GM12864 (cell line): ENCODE measurements around the gene MZB1.
"Not testable (repeated sequence)": the region's sequence is repeated elsewhere in the genome, so short reads cannot be mapped to it uniquely, and the experiment has no call there.

Experiments used
- DNase-seq: peaks from one replicate; pipeline ENCODE4 v3.0.0-alpha.2; 2011; ENCODE audit warnings: low read depth
- H3K4me3 ChIP-seq: 2 replicates; pipeline ENCODE4 v1.5.1; 2011; ENCODE audit warnings: mild to moderate bottlenecking, low read depth, low read length, control low read depth
- TF ChIP-seq, protein P1 (sequence below): IDR thresholded peaks from 2 replicates; pipeline ENCODE4 v1.5.1; 2011; ENCODE audit warnings: low read depth, mild to moderate bottlenecking, moderate library complexity, low read length, control low read depth, inconsistent platforms; ENCODE audit errors: missing control alignments

MZB1 gene

DNA sequence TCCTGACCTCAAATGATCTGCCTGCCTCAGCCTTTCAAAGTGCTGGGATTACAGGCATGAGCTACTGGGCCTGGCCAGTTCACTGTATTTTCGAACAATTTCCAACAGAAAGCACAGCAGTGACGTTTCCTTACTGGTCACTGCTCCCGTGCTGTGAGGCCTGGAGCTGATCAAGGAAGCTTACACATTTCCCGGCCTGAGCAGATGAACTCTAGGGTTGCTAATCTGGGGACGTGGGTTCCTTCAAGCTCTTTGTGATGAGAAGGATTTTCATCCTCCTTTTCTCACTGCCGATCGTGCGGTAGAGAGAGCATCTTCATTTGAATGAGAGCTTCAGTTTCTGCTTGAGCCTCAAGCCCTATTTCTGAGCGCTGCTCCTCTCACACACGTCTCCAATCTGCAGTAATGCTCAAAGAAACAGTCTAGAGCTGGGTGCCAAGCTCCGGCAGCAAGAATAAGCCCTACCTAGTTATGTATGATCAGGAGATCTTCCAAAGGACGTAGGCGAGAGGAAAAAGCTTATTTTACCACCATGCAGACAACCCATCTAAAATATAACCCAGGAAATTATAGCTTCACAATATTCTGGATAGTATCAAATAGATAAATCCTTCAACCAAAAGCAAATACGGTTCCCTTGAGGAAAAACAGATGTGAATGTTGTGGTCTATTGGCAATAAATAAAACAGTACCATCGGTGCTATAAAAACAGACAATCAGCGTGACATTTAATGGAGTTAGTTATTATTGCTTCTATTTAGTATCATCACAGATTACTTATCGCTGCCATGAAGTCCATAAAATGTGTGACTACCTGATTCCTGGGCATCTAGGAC is 21.5 kb upstream of the MZB1 start:
- H3K4me3 ChIP-seq, result no peak overlapping the region
- no peak for DNase-seq
- TF ChIP-seq, protein P1, sequence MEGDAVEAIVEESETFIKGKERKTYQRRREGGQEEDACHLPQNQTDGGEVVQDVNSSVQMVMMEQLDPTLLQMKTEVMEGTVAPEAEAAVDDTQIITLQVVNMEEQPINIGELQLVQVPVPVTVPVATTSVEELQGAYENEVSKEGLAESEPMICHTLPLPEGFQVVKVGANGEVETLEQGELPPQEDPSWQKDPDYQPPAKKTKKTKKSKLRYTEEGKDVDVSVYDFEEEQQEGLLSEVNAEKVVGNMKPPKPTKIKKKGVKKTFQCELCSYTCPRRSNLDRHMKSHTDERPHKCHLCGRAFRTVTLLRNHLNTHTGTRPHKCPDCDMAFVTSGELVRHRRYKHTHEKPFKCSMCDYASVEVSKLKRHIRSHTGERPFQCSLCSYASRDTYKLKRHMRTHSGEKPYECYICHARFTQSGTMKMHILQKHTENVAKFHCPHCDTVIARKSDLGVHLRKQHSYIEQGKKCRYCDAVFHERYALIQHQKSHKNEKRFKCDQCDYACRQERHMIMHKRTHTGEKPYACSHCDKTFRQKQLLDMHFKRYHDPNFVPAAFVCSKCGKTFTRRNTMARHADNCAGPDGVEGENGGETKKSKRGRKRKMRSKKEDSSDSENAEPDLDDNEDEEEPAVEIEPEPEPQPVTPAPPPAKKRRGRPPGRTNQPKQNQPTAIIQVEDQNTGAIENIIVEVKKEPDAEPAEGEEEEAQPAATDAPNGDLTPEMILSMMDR, result no peak

DNA sequence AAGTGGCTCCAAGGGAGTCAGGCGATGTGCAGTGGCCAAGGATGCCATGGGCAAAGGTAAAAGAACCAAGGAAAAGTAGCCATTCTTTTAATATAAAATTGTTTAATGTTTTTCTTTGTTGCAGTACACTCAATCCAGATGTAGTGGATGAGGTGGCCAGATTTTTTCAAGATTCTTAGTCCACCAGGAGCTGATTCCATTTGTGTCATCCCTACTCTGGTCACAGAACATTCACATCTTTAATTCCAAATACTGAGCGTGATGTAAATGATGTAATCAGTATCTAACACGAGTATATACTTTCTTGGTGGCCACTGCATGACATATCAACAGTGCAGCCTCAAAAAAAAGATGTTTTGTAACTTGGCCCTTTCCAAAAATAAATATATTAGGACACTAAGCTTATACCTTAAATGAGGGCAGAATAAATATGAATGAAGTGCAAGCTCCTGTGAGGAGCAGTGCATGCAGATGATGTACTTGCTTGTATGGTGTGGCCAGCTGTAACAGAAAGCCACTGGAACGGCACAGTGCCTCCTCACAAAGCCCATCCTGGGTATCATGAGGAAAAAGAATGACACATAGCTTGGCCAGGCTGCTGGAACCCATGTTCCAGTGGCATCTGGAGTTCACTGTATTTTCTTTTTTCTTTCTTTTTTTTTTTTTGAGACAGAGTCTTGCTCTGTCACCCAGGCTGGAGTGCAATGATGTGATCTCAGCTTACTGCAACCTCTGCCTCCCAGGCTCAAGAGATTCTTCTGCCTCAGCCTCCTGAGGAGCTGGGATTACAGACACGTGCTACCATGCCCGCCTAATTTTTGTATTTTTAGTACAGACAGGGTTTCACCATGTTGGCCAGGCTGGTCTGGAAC is 20.6 kb upstream of the MZB1 start:
- DNase-seq, result no peak
- no peak overlapping the region for H3K4me3 ChIP-seq
- TF ChIP-seq, protein P1, result no peak

DNA sequence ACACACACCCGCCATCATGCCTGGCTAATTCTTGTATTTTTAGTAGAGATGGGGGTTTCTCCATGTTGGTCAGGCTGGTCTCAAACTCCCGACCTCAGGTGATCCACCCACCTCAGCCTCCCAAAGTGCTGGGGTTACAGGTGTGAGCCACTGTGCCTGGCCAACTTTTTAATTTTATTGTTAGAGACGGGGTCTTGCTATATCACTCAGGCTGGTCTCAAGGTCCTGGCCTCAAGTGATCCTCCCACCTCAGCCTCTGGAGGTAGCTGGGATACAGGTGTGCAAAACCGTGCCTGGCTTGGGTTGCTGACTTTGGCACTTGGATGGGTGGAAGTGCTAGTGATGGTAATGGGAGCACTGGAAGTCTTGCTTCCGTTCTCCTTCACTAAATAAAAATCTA is 19.4 kb upstream of the MZB1 start:
- not testable (repeated sequence) for H3K4me3 ChIP-seq, DNase-seq

DNA sequence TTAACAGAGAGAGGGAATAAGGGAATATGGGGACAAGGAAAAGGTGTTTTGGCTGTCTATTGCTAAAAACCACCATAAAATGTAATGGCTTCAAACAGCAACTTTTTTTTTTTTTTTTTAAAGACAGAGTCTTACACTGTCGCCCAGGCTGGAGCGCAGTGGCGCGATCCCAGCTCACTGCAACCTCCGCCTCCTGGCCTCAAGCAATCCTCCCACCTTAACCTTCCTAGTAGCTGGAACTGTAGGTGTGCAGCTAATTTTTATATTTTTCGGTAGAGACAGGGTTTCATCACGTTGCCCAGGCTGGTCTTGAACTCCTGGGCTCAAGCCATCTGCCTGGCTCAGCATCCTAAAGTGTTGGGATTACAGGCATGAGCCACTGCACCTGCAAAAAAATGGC is 18.5 kb upstream of the MZB1 start:
- TF ChIP-seq, protein P1, result no peak
- no peak for DNase-seq
- H3K4me3 ChIP-seq, result no peak overlapping the region

DNA sequence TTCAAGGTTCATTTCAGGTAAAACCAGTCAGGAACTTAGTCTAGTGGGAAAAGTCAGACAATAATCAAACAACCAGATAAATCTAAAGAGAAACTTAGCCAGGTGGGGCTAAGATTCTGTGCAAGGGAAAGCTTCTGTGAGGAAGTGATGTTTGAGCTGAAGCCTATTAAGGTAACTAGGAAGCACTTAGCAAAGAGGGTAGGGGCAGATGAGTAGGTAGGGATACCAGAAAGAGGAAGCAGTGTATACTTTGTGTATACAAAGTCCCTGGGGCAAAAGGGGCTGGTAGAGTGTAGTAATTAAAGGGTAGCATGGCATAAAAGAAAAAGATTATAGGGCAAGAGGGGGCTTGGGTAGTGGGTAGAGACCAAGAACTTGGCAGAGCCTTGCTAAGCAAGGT is 17.8 kb upstream of the MZB1 start:
- TF ChIP-seq, protein P1, result no peak
- no peak overlapping the region for H3K4me3 ChIP-seq
- no peak for DNase-seq

DNA sequence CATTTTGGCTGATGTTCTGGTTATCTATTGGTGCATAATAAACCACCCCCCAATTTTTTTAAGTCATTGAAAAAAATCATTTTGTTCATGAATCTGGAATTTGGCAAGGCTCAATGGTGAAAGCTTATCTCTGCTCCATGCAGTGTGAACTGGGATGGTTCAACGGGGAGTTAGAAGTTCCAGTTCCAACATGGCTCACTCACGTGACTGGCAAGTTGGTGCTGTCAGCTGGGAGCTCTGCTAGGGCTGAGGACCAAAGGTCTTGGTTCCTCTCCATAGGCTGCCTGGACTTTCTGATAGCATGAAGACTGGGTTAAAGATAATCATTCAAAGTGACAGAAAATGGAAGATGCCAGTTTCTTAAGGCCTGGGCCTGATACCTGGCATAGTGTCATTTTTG is 17.2 kb upstream of the MZB1 start:
- DNase-seq, result no peak
- TF ChIP-seq, protein P1, result no peak

DNA sequence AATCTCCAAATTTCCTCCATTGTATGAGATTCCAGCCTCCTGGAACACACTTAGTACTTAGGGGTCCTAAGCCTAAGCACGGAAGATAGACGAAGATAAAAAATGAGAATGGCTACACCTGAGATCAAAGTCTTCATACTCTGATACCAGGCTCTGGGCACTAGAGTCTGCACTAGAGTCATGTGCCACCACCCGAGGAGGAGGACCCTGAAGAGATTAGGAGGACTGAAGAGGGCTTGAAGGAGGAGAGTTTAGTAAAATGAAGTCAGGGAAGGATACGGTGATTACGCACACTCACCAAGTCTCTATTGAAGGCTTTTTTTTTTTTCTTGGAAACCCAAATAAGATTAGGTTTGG is 14.7 kb upstream of the MZB1 start:
- TF ChIP-seq, protein P1, result no peak
- DNase-seq, result no peak
- peak overlapping the region; percentile 68; the same call in 1 of the 2 replicates for H3K4me3 ChIP-seq

More for the DNA sequence above, 17.2 kb upstream of the MZB1 start:
- H3K4me3 ChIP-seq, result no peak overlapping the region
